ENCODE results near the gene GAS7. TPM values are rescaled to one million over a fixed set of nuclear protein-coding genes. Genes with fewer than 3 reads are reported as not detected.
A peak's percentile ranks its signal among the peaks of the same experiment; 100 is the strongest.

The GAS7 gene
- total RNA-seq, 1 experiment from 2014 or later: 6.0 TPM

DNA sequence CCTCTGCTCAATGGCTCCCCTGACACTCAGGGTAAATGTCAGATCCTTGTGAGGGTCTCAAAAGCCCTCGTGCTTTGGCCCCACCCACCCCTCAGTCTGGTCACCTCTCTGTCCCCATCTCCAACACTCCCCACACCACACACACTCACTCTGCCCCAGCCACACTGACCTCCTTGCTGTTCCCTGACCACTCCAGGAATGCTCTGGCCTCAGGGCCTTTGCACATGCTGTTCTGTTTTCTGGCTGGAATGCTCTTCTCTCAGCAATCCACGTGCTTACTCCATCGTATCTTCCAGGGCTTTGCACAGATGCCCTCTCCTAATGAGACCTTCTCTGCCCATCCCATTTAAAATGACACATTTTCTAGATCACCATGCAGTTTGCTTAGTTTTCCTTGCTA is 28.2 kb downstream of the GAS7 start:
- no peak overlapping the region for H2BK120ac ChIP-seq (ENCODE audit: low read depth, low read length, poor library complexity, severe bottlenecking)
- no peak overlapping the region for H2BK20ac ChIP-seq (ENCODE audit: low read depth, low read length, poor library complexity, severe bottlenecking)
- peak overlapping the region; percentile 8 for H4K91ac ChIP-seq (ENCODE audit: insufficient read length, low read depth, low read length)
- no peaks in the 10 kb centered on the region for H3K79me2 ChIP-seq (ENCODE audit: insufficient read depth, low read length)
- Mint-ChIP-seq H3K36me3 (ENCODE audit: insufficient read depth in 1 of 3, low read depth in 3 of 3) (peaks cover 0 to 5% (median 0%) of the 10 kb centered on the region in 3 experiments; a peak in 2 of 7 replicates), H3K27me3 (ENCODE audit: low read depth) (no peaks in the 10 kb centered on the region; the same call in none of the 2 replicates), H3K4me3 (no peak overlapping the region), H3K4me1 (peaks cover 20 to 21% of the 10 kb centered on the region in 2 experiments), H3K27ac (peak overlapping the region in 1 of 3 experiments; percentile 8; a peak in 1 of 7 replicates), H3K9me3 (peaks cover 4 to 5% of the 10 kb centered on the region in 2 experiments; a peak in 4 of 5 replicates)
- H3K18ac ChIP-seq (ENCODE audit: insufficient read length, low read depth, low read length): no peak overlapping the region
- no peaks in the 10 kb centered on the region for H3K23me2 ChIP-seq (ENCODE audit: insufficient read length, low read depth, low read length, poor library complexity, severe bottlenecking)
- no peak overlapping the region for H3K27ac ChIP-seq (ENCODE audit: insufficient read length, low read depth, low read length)
- H2AK5ac ChIP-seq (ENCODE audit: insufficient read length, low read length): no peak overlapping the region
- H3K56ac ChIP-seq (ENCODE audit: insufficient read length, low read depth, low read length): no peak overlapping the region
- no peak overlapping the region for H4K8ac ChIP-seq (replicated peaks; ENCODE audit: insufficient read length, low read depth, low read length)
- no peaks in the 10 kb centered on the region for H4K20me1 ChIP-seq (ENCODE audit: control insufficient read depth, insufficient read depth, insufficient read length)
- no peak overlapping the region for H2BK5ac ChIP-seq (ENCODE audit: insufficient read length, low read length)
- 0 out of 2 replicates have a peak, but pooled peaks cover 5% of the 10 kb centered on the region for H3K4me1 ChIP-seq (ENCODE audit: insufficient read depth, low read length)
- no peak for DNase-seq
- no peak overlapping the region for H3K4me2 ChIP-seq (ENCODE audit: insufficient read depth, insufficient read length, low read length)
- no peak overlapping the region for H3K9ac ChIP-seq (ENCODE audit: extremely low read depth, insufficient read length, low read length)
- no peak overlapping the region for H3T11ph ChIP-seq (ENCODE audit: low read length)
- WGBS (ENCODE audit: extremely low coverage, insufficient read length, low lambda C conversion rate): no CpG with 5 or more reads among the region's 3 CpGs
- H2BK15ac ChIP-seq (ENCODE audit: low read depth, low read length): no peak overlapping the region
- no peak overlapping the region for H3K4ac ChIP-seq (ENCODE audit: low read depth, low read length)
- TF ChIP-seq, protein P1, sequence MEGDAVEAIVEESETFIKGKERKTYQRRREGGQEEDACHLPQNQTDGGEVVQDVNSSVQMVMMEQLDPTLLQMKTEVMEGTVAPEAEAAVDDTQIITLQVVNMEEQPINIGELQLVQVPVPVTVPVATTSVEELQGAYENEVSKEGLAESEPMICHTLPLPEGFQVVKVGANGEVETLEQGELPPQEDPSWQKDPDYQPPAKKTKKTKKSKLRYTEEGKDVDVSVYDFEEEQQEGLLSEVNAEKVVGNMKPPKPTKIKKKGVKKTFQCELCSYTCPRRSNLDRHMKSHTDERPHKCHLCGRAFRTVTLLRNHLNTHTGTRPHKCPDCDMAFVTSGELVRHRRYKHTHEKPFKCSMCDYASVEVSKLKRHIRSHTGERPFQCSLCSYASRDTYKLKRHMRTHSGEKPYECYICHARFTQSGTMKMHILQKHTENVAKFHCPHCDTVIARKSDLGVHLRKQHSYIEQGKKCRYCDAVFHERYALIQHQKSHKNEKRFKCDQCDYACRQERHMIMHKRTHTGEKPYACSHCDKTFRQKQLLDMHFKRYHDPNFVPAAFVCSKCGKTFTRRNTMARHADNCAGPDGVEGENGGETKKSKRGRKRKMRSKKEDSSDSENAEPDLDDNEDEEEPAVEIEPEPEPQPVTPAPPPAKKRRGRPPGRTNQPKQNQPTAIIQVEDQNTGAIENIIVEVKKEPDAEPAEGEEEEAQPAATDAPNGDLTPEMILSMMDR (conservative IDR thresholded peaks at IDR 0.05): no peak
- no peak overlapping the region for H3K14ac ChIP-seq (ENCODE audit: insufficient read depth, low read length)
- H2AFZ ChIP-seq (ENCODE audit: low read length): no peak overlapping the region
- no peaks in the 10 kb centered on the region for H3K9me3 ChIP-seq (ENCODE audit: control insufficient read depth, low read depth, low read length)
- no peaks in the 10 kb centered on the region for H3K27me3 ChIP-seq (ENCODE audit: insufficient read depth, low read length)
- H3K23ac ChIP-seq (ENCODE audit: insufficient read length, low read depth, low read length): no peak overlapping the region
- H2BK12ac ChIP-seq (ENCODE audit: insufficient read length, low read depth, low read length): no peak overlapping the region
- H3K79me1 ChIP-seq (ENCODE audit: insufficient read depth, low read depth, low read length, poor library complexity, severe bottlenecking): no peaks in the 10 kb centered on the region
- no peak overlapping the region for H4K5ac ChIP-seq (ENCODE audit: insufficient read length, low read depth, low read length)
